H9 (cell line): ENCODE measurements around the gene MIGA2. TPM values are rescaled to one million over a fixed set of nuclear protein-coding genes. Genes with fewer than 3 reads are reported as not detected.

ENCODE experiments used
- DNase-seq: peaks from one replicate; pipeline ENCODE4 v3.0.0-alpha.2; 2017
- H2AFZ ChIP-seq: one replicate; pipeline ENCODE4 v1.6.1; 2013; ENCODE audit warnings: mild to moderate bottlenecking, low read length, control low read depth, moderate library complexity
- H2AK5ac ChIP-seq: 2 replicates; pipeline ENCODE4 v1.6.1; 2013; ENCODE audit warnings: low read length, control low read depth, mixed read lengths; ENCODE audit not compliant: insufficient read length
- H2BK120ac ChIP-seq: one replicate; pipeline ENCODE4 v1.6.1; 2013; ENCODE audit warnings: low read depth, mild to moderate bottlenecking, low read length, control low read depth, inconsistent platforms; ENCODE audit not compliant: poor library complexity, severe bottlenecking
- H2BK12ac ChIP-seq: 2 replicates; pipeline ENCODE4 v1.6.1; 2013; ENCODE audit warnings: low read length, control low read depth, mixed read lengths, low read depth; ENCODE audit not compliant: insufficient read length
- H2BK15ac ChIP-seq: 2 replicates; pipeline ENCODE4 v1.6.1; 2013; ENCODE audit warnings: low read depth, low read length, control low read depth
- H2BK20ac ChIP-seq: one replicate; pipeline ENCODE4 v1.6.1; 2013; ENCODE audit warnings: low read depth, mild to moderate bottlenecking, low read length, control low read depth, inconsistent platforms; ENCODE audit not compliant: poor library complexity, severe bottlenecking
- H2BK5ac ChIP-seq: 2 replicates; pipeline ENCODE4 v1.6.1; 2013; ENCODE audit warnings: low read length, control low read depth, mixed read lengths; ENCODE audit not compliant: insufficient read length
- H3K14ac ChIP-seq: 2 replicates; pipeline ENCODE4 v1.6.1; 2013; ENCODE audit warnings: low read length, control low read depth; ENCODE audit not compliant: insufficient read depth
- H3K18ac ChIP-seq: 2 replicates; pipeline ENCODE4 v1.6.1; 2013; ENCODE audit warnings: low read depth, mild to moderate bottlenecking, mixed read lengths, low read length, control low read depth; ENCODE audit not compliant: insufficient read length
- H3K23ac ChIP-seq: 2 replicates; pipeline ENCODE4 v1.6.1; 2013; ENCODE audit warnings: low read length, control low read depth, mixed read lengths, low read depth; ENCODE audit not compliant: insufficient read length
- H3K23me2 ChIP-seq: 2 replicates; pipeline ENCODE4 v1.6.1; 2013; ENCODE audit warnings: low read depth, mild to moderate bottlenecking, mixed read lengths, low read length, control low read depth; ENCODE audit not compliant: insufficient read length, poor library complexity, severe bottlenecking
- H3K27ac ChIP-seq: 2 replicates; pipeline ENCODE4 v1.5.1; 2013; ENCODE audit warnings: low read length, control low read depth, mixed read lengths, low read depth; ENCODE audit not compliant: insufficient read length
- H3K27me3 ChIP-seq: 2 replicates; pipeline ENCODE4 v1.6.1; 2013; ENCODE audit warnings: low read length, control low read depth, inconsistent platforms; ENCODE audit not compliant: insufficient read depth
- H3K4ac ChIP-seq: 2 replicates; pipeline ENCODE4 v1.6.1; 2013; ENCODE audit warnings: low read depth, mild to moderate bottlenecking, control low read depth, inconsistent platforms, low read length, moderate library complexity
- H3K4me1 ChIP-seq: 2 replicates; pipeline ENCODE4 v1.6.1; 2013; ENCODE audit warnings: low read length, control low read depth, inconsistent platforms; ENCODE audit not compliant: insufficient read depth
- H3K4me2 ChIP-seq: 2 replicates; pipeline ENCODE4 v1.6.1; 2013; ENCODE audit warnings: low read length, control low read depth, mixed read lengths; ENCODE audit not compliant: insufficient read length, insufficient read depth
- H3K56ac ChIP-seq: 2 replicates; pipeline ENCODE4 v1.6.1; 2013; ENCODE audit warnings: low read depth, mild to moderate bottlenecking, mixed read lengths, low read length, control low read depth; ENCODE audit not compliant: insufficient read length
- H3K79me1 ChIP-seq: 2 replicates; pipeline ENCODE4 v1.6.1; 2013; ENCODE audit warnings: low read depth, mild to moderate bottlenecking, moderate library complexity, low read length, control low read depth, inconsistent platforms; ENCODE audit not compliant: insufficient read depth, poor library complexity, severe bottlenecking
- H3K79me2 ChIP-seq: 2 replicates; pipeline ENCODE4 v1.6.1; 2013; ENCODE audit warnings: low read length, control low read depth, inconsistent platforms; ENCODE audit not compliant: insufficient read depth
- H3K9ac ChIP-seq: 2 replicates; pipeline ENCODE4 v1.6.1; 2013; ENCODE audit warnings: low read length, control low read depth, mixed read lengths; ENCODE audit not compliant: insufficient read length; ENCODE audit errors: extremely low read depth
- H3K9me3 ChIP-seq: one replicate; pipeline ENCODE4 v1.6.1; 2013; ENCODE audit warnings: low read depth, low read length, inconsistent platforms; ENCODE audit not compliant: control insufficient read depth
- H3T11ph ChIP-seq: one replicate; pipeline ENCODE4 v1.6.1; 2013; ENCODE audit warnings: mild to moderate bottlenecking, low read length, control low read depth, inconsistent platforms
- H4K20me1 ChIP-seq: one replicate; pipeline ENCODE4 v1.6.1; 2013; ENCODE audit not compliant: control insufficient read depth, insufficient read length, insufficient read depth
- H4K5ac ChIP-seq: 2 replicates; pipeline ENCODE4 v1.6.1; 2013; ENCODE audit warnings: low read depth, mild to moderate bottlenecking, mixed read lengths, low read length, control low read depth; ENCODE audit not compliant: insufficient read length
- H4K8ac ChIP-seq: replicated peaks from 2 replicates; pipeline ENCODE4 v1.6.1; 2013; ENCODE audit warnings: low read length, control low read depth, mixed read lengths, low read depth; ENCODE audit not compliant: insufficient read length
- H4K91ac ChIP-seq: 2 replicates; pipeline ENCODE4 v1.6.1; 2013; ENCODE audit warnings: low read depth, mild to moderate bottlenecking, moderate library complexity, mixed read lengths, low read length, control low read depth; ENCODE audit not compliant: insufficient read length
- H3K27ac Mint-ChIP-seq, 3 experiments: 2 replicates in 2 of 3; 3 replicates in 1 of 3; pipeline ENCODE4 v1.8.0; 2020 to 2021; ENCODE audit warnings: mixed read lengths in 3 of 3, mild to moderate bottlenecking in 1 of 3, moderate library complexity in 1 of 3
- H3K27me3 Mint-ChIP-seq: 2 replicates; pipeline ENCODE4 v1.8.0; 2021; ENCODE audit warnings: low read depth, mild to moderate bottlenecking, moderate library complexity, mixed read lengths
- H3K36me3 Mint-ChIP-seq, 3 experiments: 2 replicates in 2 of 3; 3 replicates in 1 of 3; pipeline ENCODE4 v1.8.0; 2020 to 2021; ENCODE audit warnings: low read depth in 3 of 3, mixed read lengths in 3 of 3; ENCODE audit not compliant: insufficient read depth in 1 of 3
- H3K4me1 Mint-ChIP-seq, 2 experiments: 2 replicates each; pipeline ENCODE4 v1.8.0; 2020; ENCODE audit warnings: mixed read lengths in 2 of 2
- H3K4me3 Mint-ChIP-seq, 2 experiments: 2 replicates in 1 of 2; 3 replicates in 1 of 2; pipeline ENCODE4 v1.8.0; 2020 to 2021; ENCODE audit warnings: mild to moderate bottlenecking in 2 of 2, mixed read lengths in 2 of 2, moderate library complexity in 1 of 2
- H3K9me3 Mint-ChIP-seq, 2 experiments: 2 replicates in 1 of 2; 3 replicates in 1 of 2; pipeline ENCODE4 v1.8.0; 2020; ENCODE audit warnings: mild to moderate bottlenecking in 2 of 2, mixed read lengths in 2 of 2, moderate library complexity in 1 of 2
- WGBS: extraction: QIAGEN DNeasy Blood & Tissue Kit; methylation state at CpG from one replicate; pipeline ENCODE4 v1.1.7; 2013; ENCODE audit warnings: missing lambda C conversion rate, low lambda C conversion rate, mixed read lengths; ENCODE audit not compliant: insufficient read length; ENCODE audit errors: extremely low coverage; 5-methylcytosine and 5-hydroxymethylcytosine counted together
- total RNA-seq: library from RNA; stranded (reverse); gene quantifications from 2 replicates; pipeline ENCODE4 v1.2.1, GENCODE V29; 2021
- TF ChIP-seq, protein P1 (sequence below): fragments of 200-600 bp; sonication (generic); conservative IDR thresholded peaks from 3 replicates; pipeline ENCODE4 v1.8.0; 2021; ENCODE audit warnings: antibody characterized with exemption, mild to moderate bottlenecking

Gene MIGA2
- total RNA-seq, 1 experiment from 2014 or later, result 37.8 TPM

DNA sequence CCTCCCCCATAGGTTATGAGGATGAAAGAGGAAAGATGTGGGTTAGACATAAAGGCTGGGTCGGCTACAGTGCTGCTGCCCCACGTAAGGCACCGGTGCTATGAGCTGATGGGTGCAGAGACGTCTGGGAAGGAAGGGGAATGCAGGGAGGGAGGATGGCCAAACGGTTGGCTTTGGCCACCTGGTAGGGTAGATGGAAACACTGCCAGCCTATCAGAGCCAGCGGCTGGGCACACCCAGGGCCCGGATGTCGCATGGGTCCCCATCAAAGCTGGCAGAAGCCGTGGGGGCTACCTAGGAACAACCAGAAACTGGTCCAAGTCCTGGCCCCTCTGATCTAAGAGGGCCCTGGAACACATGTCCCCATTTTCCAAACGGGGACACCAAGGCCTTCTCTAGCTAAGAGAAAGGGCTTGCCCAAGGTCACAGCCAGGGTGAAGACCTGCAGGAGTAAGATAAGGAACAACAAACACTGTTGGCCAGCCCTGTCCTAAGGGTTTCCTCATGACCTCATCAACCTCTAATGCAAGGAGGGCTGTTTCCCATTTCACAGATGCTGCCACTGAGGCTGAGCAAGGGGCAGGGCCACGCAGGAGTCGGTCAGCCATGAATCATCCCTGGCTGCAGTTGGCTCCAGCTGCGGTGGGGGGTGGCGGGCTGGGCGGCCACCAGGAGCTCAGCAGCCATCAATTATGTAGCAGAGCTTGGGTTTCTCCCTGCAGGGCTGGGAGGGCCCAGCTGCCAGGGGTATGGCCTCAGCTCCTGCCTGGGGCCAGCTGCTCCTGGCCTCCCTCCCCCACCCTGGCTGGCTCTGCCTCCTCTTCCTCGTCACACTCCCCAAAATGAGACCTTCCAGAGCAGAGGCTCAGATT, 13.2 kb upstream of the MIGA2 start:
- Mint-ChIP-seq H3K36me3 (peaks cover 4 to 16% (median 11%) of the 10 kb centered on the region in 3 experiments; a peak in 6 of 7 replicates), H3K27ac (peak overlapping the region in 2 of 3 experiments; percentile 36 to 66; a peak in 4 of 7 replicates), H3K27me3 (no peaks in the 10 kb centered on the region; the same call in 1 of the 2 replicates), H3K4me3 (0 out of 5 replicates have a peak overlapping the region, but pooled peaks of 1 of the 2 experiments have one; percentile 21), H3K9me3 (no peaks in the 10 kb centered on the region), H3K4me1 (peaks cover 9 to 37% of the 10 kb centered on the region in 2 experiments)
- no peak overlapping the region for H3T11ph ChIP-seq
- H4K91ac ChIP-seq, result no peak overlapping the region
- no peaks in the 10 kb centered on the region for H4K20me1 ChIP-seq
- DNase-seq, result no peak
- H2BK12ac ChIP-seq, result no peak overlapping the region
- no peak overlapping the region for H2BK120ac ChIP-seq
- no peak overlapping the region for H2AK5ac ChIP-seq
- peaks cover 10% of the 10 kb centered on the region for H3K23me2 ChIP-seq
- no peak overlapping the region; the same call in 1 of the 2 replicates for H3K14ac ChIP-seq
- H2BK20ac ChIP-seq, result no peak overlapping the region
- H3K9ac ChIP-seq, result no peak overlapping the region
- no peaks in the 10 kb centered on the region for H3K27me3 ChIP-seq
- H3K4ac ChIP-seq, result no peak overlapping the region
- no peak overlapping the region for H3K4me2 ChIP-seq
- no peak overlapping the region for H2AFZ ChIP-seq
- no peak overlapping the region for H2BK15ac ChIP-seq
- H3K23ac ChIP-seq, result no peak overlapping the region
- no CpG with 5 or more reads among the region's 16 CpGs for WGBS
- H3K18ac ChIP-seq, result no peak overlapping the region
- H3K9me3 ChIP-seq, result no peaks in the 10 kb centered on the region
- H4K5ac ChIP-seq, result no peak overlapping the region
- no peak overlapping the region for H4K8ac ChIP-seq
- no peaks in the 10 kb centered on the region; the same call in 1 of the 2 replicates for H3K4me1 ChIP-seq
- peaks cover 12% of the 10 kb centered on the region for H3K79me1 ChIP-seq
- no peak overlapping the region for H2BK5ac ChIP-seq
- H3K27ac ChIP-seq, result no peak overlapping the region
- H3K79me2 ChIP-seq, result peaks cover 2% of the 10 kb centered on the region; the same call in 1 of the 2 replicates
- H3K56ac ChIP-seq, result no peak overlapping the region
- TF ChIP-seq, protein P1, sequence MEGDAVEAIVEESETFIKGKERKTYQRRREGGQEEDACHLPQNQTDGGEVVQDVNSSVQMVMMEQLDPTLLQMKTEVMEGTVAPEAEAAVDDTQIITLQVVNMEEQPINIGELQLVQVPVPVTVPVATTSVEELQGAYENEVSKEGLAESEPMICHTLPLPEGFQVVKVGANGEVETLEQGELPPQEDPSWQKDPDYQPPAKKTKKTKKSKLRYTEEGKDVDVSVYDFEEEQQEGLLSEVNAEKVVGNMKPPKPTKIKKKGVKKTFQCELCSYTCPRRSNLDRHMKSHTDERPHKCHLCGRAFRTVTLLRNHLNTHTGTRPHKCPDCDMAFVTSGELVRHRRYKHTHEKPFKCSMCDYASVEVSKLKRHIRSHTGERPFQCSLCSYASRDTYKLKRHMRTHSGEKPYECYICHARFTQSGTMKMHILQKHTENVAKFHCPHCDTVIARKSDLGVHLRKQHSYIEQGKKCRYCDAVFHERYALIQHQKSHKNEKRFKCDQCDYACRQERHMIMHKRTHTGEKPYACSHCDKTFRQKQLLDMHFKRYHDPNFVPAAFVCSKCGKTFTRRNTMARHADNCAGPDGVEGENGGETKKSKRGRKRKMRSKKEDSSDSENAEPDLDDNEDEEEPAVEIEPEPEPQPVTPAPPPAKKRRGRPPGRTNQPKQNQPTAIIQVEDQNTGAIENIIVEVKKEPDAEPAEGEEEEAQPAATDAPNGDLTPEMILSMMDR, result no peak
